Stomach smooth muscle (tissue), 2 donors: ENCODE results near the gene TMEFF2.

ENCODE experiments used
- H3K27ac ChIP-seq: one replicate; pipeline ENCODE4 v1.7.0; 2013; ENCODE audit warnings: mild to moderate bottlenecking, low read length, inconsistent platforms
- H3K27me3 ChIP-seq, 2 donors: one replicate each; pipeline ENCODE4 v1.7.0; 2013; ENCODE audit warnings: low read length in 2 of 2; ENCODE audit not compliant: insufficient read depth in 2 of 2, control insufficient read depth in 1 of 2
- H3K36me3 ChIP-seq, 2 donors: one replicate each; pipeline ENCODE4 v1.7.0; 2013; ENCODE audit warnings: low read length in 2 of 2; ENCODE audit not compliant: control insufficient read depth in 2 of 2, insufficient read depth in 2 of 2
- H3K4me1 ChIP-seq: one replicate; pipeline ENCODE4 v1.7.0; 2013; ENCODE audit warnings: low read length; ENCODE audit not compliant: control insufficient read depth, insufficient read depth
- H3K4me3 ChIP-seq, 2 donors: one replicate each; pipeline ENCODE4 v1.7.0; 2013; ENCODE audit warnings: low read length in 2 of 2
- H3K9ac ChIP-seq, 2 donors: one replicate each; pipeline ENCODE4 v1.7.0; 2013; ENCODE audit warnings: low read length in 2 of 2, mild to moderate bottlenecking in 1 of 2
- H3K9me3 ChIP-seq, 2 donors: one replicate each; pipeline ENCODE4 v1.7.0; 2013; ENCODE audit warnings: low read length in 2 of 2; ENCODE audit not compliant: control insufficient read depth in 2 of 2
- donor health status: healthy.
- donor health status: Pancreatic carcinoma.

The TMEFF2 gene

GRCh38 chr2:192069417-192069816 lies 125.3 kb downstream of the TMEFF2 start:
- no peaks in the 10 kb centered on the region for H3K27me3 ChIP-seq
- no peak overlapping the region for H3K27ac ChIP-seq
- H3K4me1 ChIP-seq = no peaks in the 10 kb centered on the region
- H3K9ac ChIP-seq = no peak overlapping the region
- no peak overlapping the region for H3K4me3 ChIP-seq
- no peaks in the 10 kb centered on the region for H3K36me3 ChIP-seq
- H3K9me3 ChIP-seq = no peaks in the 10 kb centered on the region

DNA sequence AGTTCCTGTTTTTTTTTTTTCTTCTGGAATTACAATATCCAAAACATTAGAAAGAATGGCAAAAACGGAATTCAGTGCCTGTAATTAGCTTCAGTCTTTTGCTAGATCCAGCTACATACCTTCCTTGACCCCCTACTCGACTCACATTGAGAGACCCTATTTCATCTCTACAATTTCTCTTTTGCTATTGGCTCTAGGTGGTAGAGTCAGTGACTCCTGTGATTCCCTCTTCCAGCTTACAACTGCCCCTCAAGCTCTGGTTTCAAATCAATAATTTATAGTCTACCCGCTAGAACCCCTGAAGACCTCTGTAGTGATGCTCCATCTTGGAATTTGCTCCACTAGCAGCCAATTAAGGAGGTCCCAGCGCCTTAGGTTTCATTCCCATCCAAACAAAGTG lies 125.8 kb downstream of the TMEFF2 start:
- Histone ChIP-seq H3K27ac (no peak overlapping the region), H3K9me3 (no peaks in the 10 kb centered on the region), H3K9ac (no peak overlapping the region)

GRCh38 chr2:192067631-192068030 lies 127.1 kb downstream of the TMEFF2 start:
- Histone ChIP-seq H3K27me3 (no peaks in the 10 kb centered on the region), H3K9me3 (no peaks in the 10 kb centered on the region), H3K36me3 (no peaks in the 10 kb centered on the region), H3K4me1 (no peaks in the 10 kb centered on the region), H3K9ac (no peak overlapping the region), H3K4me3 (no peak overlapping the region), H3K27ac (no peak overlapping the region)

More for the DNA sequence above, 125.8 kb downstream of the TMEFF2 start:
- H3K36me3 ChIP-seq = no peaks in the 10 kb centered on the region
- H3K4me1 ChIP-seq = no peaks in the 10 kb centered on the region
- H3K27me3 ChIP-seq = no peaks in the 10 kb centered on the region
- no peak overlapping the region for H3K4me3 ChIP-seq

DNA sequence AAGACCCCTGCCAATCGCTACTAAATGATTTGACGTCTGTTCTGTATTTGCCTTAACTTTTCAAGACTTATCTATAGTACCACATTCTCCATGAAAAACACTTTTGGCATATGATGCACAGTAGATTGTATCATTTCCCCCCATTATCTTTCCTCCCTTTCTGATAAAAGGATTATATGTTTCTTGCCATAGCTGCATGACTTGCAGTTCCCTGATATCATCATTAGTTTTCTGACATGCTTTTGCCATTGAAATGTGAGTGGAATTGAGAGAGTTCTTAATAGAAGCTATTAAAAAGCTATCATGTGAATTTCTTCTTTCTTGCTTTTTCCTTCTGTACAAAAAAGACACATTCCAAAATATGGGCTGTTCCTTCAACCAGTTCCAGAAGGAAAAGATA lies 130.3 kb downstream of the TMEFF2 start:
- H3K4me3 ChIP-seq = no peak overlapping the region
- H3K27me3 ChIP-seq = no peaks in the 10 kb centered on the region
- H3K27ac ChIP-seq = no peak overlapping the region
- no peaks in the 10 kb centered on the region for H3K4me1 ChIP-seq
- H3K36me3 ChIP-seq = no peaks in the 10 kb centered on the region
- H3K9me3 ChIP-seq = no peaks in the 10 kb centered on the region
- no peak overlapping the region for H3K9ac ChIP-seq

GRCh38 chr2:192060161-192060560 lies 134.6 kb downstream of the TMEFF2 start:
- no peaks in the 10 kb centered on the region for H3K27me3 ChIP-seq
- no peak overlapping the region for H3K4me3 ChIP-seq
- no peaks in the 10 kb centered on the region for H3K9me3 ChIP-seq
- H3K27ac ChIP-seq = no peak overlapping the region
- no peaks in the 10 kb centered on the region for H3K36me3 ChIP-seq
- H3K4me1 ChIP-seq = no peaks in the 10 kb centered on the region
- H3K9ac ChIP-seq = no peak overlapping the region

DNA sequence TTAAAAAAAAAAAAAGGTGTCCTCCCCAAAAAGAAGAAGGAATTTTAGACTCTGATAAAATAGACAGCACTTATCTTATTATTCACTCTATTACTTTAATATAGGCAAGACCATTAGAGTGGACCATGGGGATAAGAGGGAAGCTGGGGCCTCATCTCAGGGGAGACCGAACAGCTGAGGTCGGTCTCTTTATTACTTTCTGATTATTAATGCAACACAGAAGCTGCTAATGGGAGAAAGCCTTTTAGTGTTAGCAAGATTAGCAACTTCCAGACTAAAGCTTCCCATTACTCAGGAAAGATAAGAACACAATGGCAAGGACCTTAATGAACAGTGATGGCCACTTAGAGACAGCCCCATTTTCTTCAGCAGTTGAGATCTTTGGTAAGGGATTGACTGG lies 135.5 kb downstream of the TMEFF2 start:
- Histone ChIP-seq H3K4me3 (no peak overlapping the region), H3K4me1 (no peaks in the 10 kb centered on the region), H3K27ac (no peak overlapping the region), H3K9me3 (no peaks in the 10 kb centered on the region), H3K9ac (no peak overlapping the region), H3K36me3 (no peaks in the 10 kb centered on the region), H3K27me3 (no peaks in the 10 kb centered on the region)

GRCh38 chr2:192053921-192054320 lies 140.8 kb downstream of the TMEFF2 start:
- Histone ChIP-seq H3K27me3 (no peaks in the 10 kb centered on the region), H3K9ac (no peak overlapping the region), H3K36me3 (no peaks in the 10 kb centered on the region), H3K4me1 (no peaks in the 10 kb centered on the region), H3K4me3 (no peak overlapping the region), H3K27ac (no peak overlapping the region), H3K9me3 (no peaks in the 10 kb centered on the region)

- Histone ChIP-seq H3K4me1 (no peaks in the 10 kb centered on the region), H3K9me3 (no peaks in the 10 kb centered on the region), H3K27ac (no peak overlapping the region), H3K9ac (no peak overlapping the region), H3K4me3 (no peak overlapping the region), H3K36me3 (no peaks in the 10 kb centered on the region), H3K27me3 (no peaks in the 10 kb centered on the region)
Observed at GRCh38 chr2:192051533-192051932, 143.2 kb downstream of the TMEFF2 start.

GRCh38 chr2:192049362-192049761 lies 145.4 kb downstream of the TMEFF2 start:
- H3K4me3 ChIP-seq = no peak overlapping the region
- no peaks in the 10 kb centered on the region for H3K27me3 ChIP-seq
- no peak overlapping the region for H3K27ac ChIP-seq
- no peak overlapping the region for H3K9ac ChIP-seq
- no peaks in the 10 kb centered on the region for H3K9me3 ChIP-seq
- H3K36me3 ChIP-seq = no peaks in the 10 kb centered on the region
- H3K4me1 ChIP-seq = no peaks in the 10 kb centered on the region

- Histone ChIP-seq H3K36me3 (no peaks in the 10 kb centered on the region), H3K27me3 (no peaks in the 10 kb centered on the region), H3K9me3 (no peaks in the 10 kb centered on the region), H3K4me3 (no peak overlapping the region), H3K9ac (no peak overlapping the region), H3K27ac (no peak overlapping the region), H3K4me1 (no peaks in the 10 kb centered on the region)
Observed at GRCh38 chr2:192047315-192048107, 147.2 kb downstream of the TMEFF2 start.

GRCh38 chr2:192044496-192044895 lies 150.2 kb downstream of the TMEFF2 start:
- Histone ChIP-seq H3K4me3 (no peak overlapping the region), H3K9ac (no peak overlapping the region), H3K27me3 (no peaks in the 10 kb centered on the region), H3K9me3 (no peaks in the 10 kb centered on the region), H3K4me1 (no peaks in the 10 kb centered on the region), H3K27ac (no peak overlapping the region), H3K36me3 (no peaks in the 10 kb centered on the region)
